Mucosa of rectum (tissue), 2 donors: ENCODE data around the gene TMEM30B.

ENCODE experiments used
- H3K27ac ChIP-seq, 2 donors: one replicate each; pipeline ENCODE4 v1.7.0; 2013; ENCODE audit warnings: inconsistent platforms in 2 of 2, low read depth in 2 of 2, low read length in 2 of 2
- H3K27me3 ChIP-seq, 2 donors: one replicate each; pipeline ENCODE4 v1.7.0; 2013; ENCODE audit warnings: low read length in 2 of 2; ENCODE audit not compliant: control insufficient read depth in 2 of 2, insufficient read depth in 2 of 2
- H3K36me3 ChIP-seq, 2 donors: one replicate each; pipeline ENCODE4 v1.7.0; 2013; ENCODE audit warnings: low read length in 2 of 2; ENCODE audit not compliant: control insufficient read depth in 2 of 2, insufficient read depth in 2 of 2
- H3K4me1 ChIP-seq, 2 donors: one replicate each; pipeline ENCODE4 v1.7.0; 2013; ENCODE audit warnings: low read length in 2 of 2, mild to moderate bottlenecking in 1 of 2; ENCODE audit not compliant: control insufficient read depth in 2 of 2, insufficient read depth in 2 of 2
- H3K4me3 ChIP-seq, 2 donors: one replicate each; pipeline ENCODE4 v1.7.0; 2013; ENCODE audit warnings: low read length in 2 of 2
- H3K9ac ChIP-seq, 2 donors: one replicate each; pipeline ENCODE4 v1.7.0; 2013; ENCODE audit warnings: low read length in 2 of 2, low read depth in 1 of 2, mild to moderate bottlenecking in 1 of 2
- H3K9me3 ChIP-seq, 2 donors: one replicate each; pipeline ENCODE4 v1.7.0; 2013; ENCODE audit warnings: low read length in 2 of 2; ENCODE audit not compliant: control insufficient read depth in 2 of 2
- donor health status: healthy.
- donor health status: Normal muscosa, but diverticular disease.

TMEM30B gene

DNA sequence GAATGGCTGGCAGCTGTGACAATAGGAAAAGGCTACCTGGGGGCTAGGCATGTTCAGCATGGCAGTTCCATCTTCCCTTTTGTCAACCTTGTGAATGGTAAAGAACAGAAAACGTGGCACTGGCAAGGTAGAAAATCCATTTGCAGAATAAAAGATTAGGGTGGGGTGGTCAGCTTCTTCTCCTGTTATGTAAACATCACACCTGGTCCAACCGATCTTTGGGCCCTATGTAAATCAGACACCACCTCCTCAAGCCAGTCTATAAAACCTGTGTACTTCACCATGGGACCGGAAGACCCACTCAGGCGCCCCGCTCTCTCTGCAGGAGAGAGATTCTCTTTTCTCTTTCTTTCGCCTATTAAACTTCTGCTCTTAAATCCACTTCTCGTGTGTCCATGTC, 19.6 kb upstream of the TMEM30B start:
- no peak overlapping the region for H3K9ac ChIP-seq
- H3K27ac ChIP-seq = no peak overlapping the region
- H3K4me1 ChIP-seq = peaks cover 4 to 6% of the 10 kb centered on the region in 2 donors
- no peaks in the 10 kb centered on the region for H3K9me3 ChIP-seq
- no peaks in the 10 kb centered on the region for H3K27me3 ChIP-seq
- H3K36me3 ChIP-seq = no peaks in the 10 kb centered on the region
- H3K4me3 ChIP-seq = no peak overlapping the region

DNA sequence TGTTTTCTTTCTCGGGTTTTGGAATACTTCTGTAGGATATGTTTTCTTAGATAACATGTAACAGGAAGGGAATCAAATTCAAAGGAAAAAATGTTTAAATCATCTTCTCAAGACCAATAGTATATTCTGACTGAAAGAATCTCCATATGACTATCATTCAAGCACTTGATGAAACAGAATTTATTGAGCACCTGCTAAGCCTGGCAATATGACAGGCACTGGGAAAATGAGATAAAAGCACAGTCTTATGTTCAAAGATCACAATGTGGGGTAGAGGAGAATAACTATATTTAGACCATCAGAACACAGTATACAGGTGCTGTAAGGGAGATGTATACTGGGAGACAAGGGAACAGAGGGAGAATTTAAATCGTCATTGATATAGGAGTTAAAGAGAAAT, 19.1 kb upstream of the TMEM30B start:
- Histone ChIP-seq H3K27me3 (no peaks in the 10 kb centered on the region), H3K36me3 (no peaks in the 10 kb centered on the region), H3K4me3 (no peak overlapping the region), H3K27ac (no peak overlapping the region), H3K9ac (no peak overlapping the region), H3K9me3 (no peaks in the 10 kb centered on the region), H3K4me1 (peaks cover 4 to 6% of the 10 kb centered on the region in 2 donors)

DNA sequence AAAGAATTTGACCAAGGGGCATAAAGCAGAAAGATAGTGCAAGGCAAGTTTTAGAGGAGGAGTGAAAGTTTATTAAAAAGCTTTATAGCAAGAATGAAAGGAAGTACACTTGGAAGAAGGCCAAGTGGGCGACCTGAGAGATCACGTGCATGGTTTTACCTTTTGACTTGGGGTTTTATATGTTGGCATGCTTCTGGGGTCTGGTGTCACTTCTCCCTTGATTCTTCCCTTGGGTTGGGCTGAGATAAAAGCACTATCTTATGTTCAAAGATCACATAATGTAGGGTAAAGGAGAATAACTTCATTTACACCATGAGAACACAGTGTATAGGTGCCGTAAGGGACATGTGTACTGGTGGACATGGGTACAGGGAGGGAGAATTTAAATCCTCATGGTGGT, 17.7 kb upstream of the TMEM30B start:
- no peak overlapping the region for H3K4me3 ChIP-seq
- no peak overlapping the region for H3K27ac ChIP-seq
- peaks cover 4 to 6% of the 10 kb centered on the region in 2 donors for H3K4me1 ChIP-seq
- H3K9me3 ChIP-seq = no peaks in the 10 kb centered on the region
- no peaks in the 10 kb centered on the region for H3K36me3 ChIP-seq
- H3K9ac ChIP-seq = no peak overlapping the region
- no peaks in the 10 kb centered on the region for H3K27me3 ChIP-seq

DNA sequence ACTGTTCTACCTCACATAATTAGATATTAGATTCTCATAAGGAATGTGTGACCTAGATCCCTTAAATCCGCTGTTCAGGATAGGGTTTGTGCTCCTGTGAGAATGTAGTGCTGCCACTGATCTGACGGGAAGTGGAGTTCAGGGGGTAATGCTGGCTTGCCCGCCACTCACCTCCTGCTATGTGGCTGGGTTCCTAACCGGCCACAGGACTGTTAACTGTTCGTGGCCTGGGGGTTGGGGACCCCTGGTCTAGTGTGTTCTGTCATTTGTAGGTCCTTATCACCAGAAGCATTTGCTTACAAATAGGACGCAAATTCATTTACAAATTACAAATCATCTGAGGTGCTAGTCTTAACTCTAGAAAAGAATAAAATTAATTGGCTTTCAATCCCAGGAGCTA, 16.4 kb upstream of the TMEM30B start:
- no peaks in the 10 kb centered on the region for H3K36me3 ChIP-seq

DNA sequence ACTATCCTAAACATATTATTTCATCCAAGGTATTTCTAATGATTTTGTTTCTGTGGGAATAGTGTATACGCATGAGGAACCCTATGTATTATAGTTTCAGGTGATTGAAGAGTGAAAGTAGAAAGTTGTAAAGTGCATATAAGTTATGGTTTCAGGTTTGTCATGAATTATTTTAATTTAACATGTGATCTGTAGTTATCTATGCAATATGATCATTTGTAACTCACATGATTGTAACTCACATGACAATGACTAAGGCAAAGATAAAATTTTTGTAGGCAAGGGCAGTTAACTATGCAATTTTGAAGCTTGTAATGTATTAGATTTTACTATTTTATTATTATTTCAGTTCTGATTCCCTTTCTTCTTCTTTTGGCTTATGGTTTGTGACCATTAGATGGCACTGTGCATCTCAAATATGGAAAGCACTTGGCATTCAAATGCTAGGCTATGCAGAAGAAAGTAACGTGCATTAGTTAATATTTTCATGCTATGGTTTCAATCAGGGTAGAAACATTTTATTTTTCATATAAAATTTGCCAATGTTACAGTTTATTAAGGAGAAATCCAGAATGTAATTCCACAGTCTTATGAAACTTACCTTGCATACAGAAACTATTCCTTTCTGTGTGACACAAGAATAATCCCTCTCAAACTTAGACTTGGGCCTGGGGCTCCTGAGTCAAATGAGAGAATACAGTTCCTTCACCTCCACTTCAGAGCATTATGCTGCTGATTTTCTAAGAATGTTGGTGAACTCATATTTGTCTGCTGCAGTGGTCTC, 15.8 kb upstream of the TMEM30B start:
- Histone ChIP-seq H3K36me3 (no peaks in the 10 kb centered on the region), H3K4me3 (no peak overlapping the region), H3K27ac (no peak overlapping the region), H3K9me3 (no peaks in the 10 kb centered on the region), H3K4me1 (peaks cover 4 to 6% of the 10 kb centered on the region in 2 donors), H3K9ac (no peak overlapping the region), H3K27me3 (no peaks in the 10 kb centered on the region)

More for the DNA sequence above, 16.4 kb upstream of the TMEM30B start:
- Histone ChIP-seq H3K27ac (no peak overlapping the region), H3K9ac (no peak overlapping the region), H3K27me3 (no peaks in the 10 kb centered on the region), H3K4me3 (no peak overlapping the region), H3K9me3 (no peaks in the 10 kb centered on the region), H3K4me1 (peaks cover 4 to 6% of the 10 kb centered on the region in 2 donors)

DNA sequence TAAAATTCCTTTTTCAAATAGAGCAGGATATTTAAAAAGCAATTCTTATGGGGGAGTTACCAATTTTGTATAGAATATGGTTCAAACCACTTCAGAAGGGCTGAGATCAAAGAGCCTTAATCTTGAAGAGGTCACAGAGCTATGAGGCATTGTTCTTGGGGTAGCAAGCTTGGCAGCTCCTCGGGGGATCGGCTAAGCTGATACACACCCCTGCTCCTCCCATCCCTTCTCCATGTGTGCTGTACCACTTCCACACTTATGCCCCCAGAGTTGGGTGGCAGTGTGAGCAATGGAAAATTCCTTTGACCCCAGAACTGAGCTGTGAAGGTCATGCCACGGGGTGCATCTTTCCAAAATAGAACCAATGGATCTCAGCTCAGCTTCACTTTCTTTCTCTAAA, 15.0 kb upstream of the TMEM30B start:
- no peak overlapping the region for H3K9ac ChIP-seq
- no peaks in the 10 kb centered on the region for H3K36me3 ChIP-seq
- H3K4me1 ChIP-seq = peaks cover 4 to 6% of the 10 kb centered on the region in 2 donors
- H3K9me3 ChIP-seq = no peaks in the 10 kb centered on the region
- no peak overlapping the region for H3K4me3 ChIP-seq
- no peaks in the 10 kb centered on the region for H3K27me3 ChIP-seq
- no peak overlapping the region for H3K27ac ChIP-seq

DNA sequence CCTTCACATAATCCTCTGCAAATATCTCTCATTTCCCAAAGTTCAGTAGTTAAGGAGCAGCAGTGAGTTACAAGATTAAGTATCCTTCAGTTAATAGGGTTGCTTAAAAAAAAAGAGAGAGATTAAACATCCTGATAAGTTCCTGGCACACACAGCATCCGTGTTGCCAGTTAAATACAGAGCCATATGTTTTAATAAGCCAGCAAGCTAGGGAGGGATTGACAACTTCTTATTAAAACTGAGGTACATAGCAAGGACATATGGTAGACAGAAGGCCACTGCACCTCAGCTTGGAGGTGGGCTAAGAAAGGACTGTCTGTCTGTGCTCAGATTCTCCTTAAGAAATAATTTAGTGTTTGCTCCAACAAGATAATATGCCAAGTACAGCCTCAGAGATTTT, 9.6 kb upstream of the TMEM30B start:
- H3K9ac ChIP-seq = no peak overlapping the region
- no peaks in the 10 kb centered on the region for H3K4me1 ChIP-seq
- no peaks in the 10 kb centered on the region for H3K36me3 ChIP-seq
- H3K27ac ChIP-seq = no peak overlapping the region
- H3K9me3 ChIP-seq = no peaks in the 10 kb centered on the region
- H3K4me3 ChIP-seq = no peak overlapping the region
- H3K27me3 ChIP-seq = no peaks in the 10 kb centered on the region

DNA sequence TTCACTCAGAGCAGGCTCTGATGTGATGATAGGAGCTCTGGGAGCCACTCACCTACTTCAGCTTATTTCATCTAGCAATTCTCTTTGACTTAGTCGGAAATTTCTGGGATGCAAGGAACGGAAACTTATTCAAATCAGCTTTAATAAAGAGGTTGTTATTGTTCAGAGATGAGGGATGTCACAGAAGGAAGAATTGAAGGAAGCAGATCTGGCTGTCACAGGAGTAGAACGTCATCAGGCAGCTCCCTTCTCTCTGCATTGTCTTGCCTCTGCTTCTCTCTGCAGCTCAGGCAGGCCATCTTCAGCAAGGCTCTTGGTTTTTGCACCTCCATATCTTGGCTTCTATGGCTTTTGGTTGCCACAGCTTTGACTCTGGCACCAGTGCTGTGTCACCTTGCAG, 7.6 kb upstream of the TMEM30B start:
- Histone ChIP-seq H3K36me3 (no peaks in the 10 kb centered on the region), H3K9me3 (no peaks in the 10 kb centered on the region), H3K27me3 (no peaks in the 10 kb centered on the region), H3K4me3 (no peak overlapping the region), H3K9ac (no peak overlapping the region), H3K4me1 (peaks cover 0 to 3% of the 10 kb centered on the region in 2 donors), H3K27ac (no peak overlapping the region)

DNA sequence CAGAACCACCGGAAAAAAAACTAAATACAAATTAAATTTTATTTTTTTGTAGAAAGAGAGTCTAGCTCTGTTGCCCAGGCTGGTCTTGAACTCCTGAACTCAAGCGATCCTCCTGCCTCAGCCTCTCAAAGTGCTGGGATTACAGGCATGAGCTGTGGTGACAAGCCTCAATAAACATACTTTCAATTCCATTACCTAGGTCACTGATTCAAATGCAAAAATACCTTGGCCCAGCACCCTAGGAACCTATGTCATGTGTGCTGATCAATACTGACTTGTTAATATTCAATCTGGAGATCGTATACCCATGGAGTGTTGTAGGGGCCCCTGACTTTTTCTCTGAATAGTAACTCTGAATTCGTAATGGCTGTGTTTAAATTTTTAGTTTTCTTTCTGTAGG, 7.1 kb upstream of the TMEM30B start:
- no peak overlapping the region for H3K27ac ChIP-seq
- H3K9ac ChIP-seq = no peak overlapping the region
- no peaks in the 10 kb centered on the region for H3K36me3 ChIP-seq

DNA sequence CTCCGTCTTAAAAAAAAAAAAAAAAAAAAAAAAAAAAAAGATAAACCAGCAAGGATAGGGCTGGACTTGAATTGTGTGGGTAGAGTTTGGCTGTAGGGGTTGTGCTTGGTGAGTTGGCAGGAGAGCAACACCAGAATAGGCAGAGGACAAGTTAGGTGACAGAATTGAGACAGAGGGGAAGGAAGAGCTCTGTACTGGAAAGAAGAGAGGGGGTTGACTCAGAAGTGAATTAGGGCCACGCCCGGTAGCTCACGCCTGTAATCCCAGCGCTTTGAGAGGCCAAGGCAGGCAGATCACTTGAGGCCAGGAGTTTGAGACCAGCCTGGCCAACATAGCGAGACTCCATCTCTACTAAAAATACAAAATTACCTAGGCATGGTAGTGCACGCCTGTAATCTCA, 6.1 kb upstream of the TMEM30B start:
- H3K36me3 ChIP-seq = no peaks in the 10 kb centered on the region
- no peak overlapping the region for H3K4me3 ChIP-seq
- peaks cover 2 to 3% of the 10 kb centered on the region in 2 donors for H3K4me1 ChIP-seq
- H3K9ac ChIP-seq = no peak overlapping the region
- no peak overlapping the region for H3K27ac ChIP-seq
- no peaks in the 10 kb centered on the region for H3K27me3 ChIP-seq
- H3K9me3 ChIP-seq = no peaks in the 10 kb centered on the region

More for the DNA sequence above, 7.1 kb upstream of the TMEM30B start:
- Histone ChIP-seq H3K9me3 (no peaks in the 10 kb centered on the region), H3K4me3 (no peak overlapping the region), H3K27me3 (no peaks in the 10 kb centered on the region), H3K4me1 (peaks cover 2 to 3% of the 10 kb centered on the region in 2 donors)
